Mesenchymal stem cell (in vitro differentiated cells and primary cell): ENCODE results near the gene RIIAD1.
A peak's percentile ranks its signal among the peaks of the same experiment; 100 is the strongest.

Source experiments
- DNase-seq: peaks from one replicate; pipeline ENCODE4 v3.0.0-alpha.2; 2013
- H2AFZ ChIP-seq: one replicate; pipeline ENCODE4 v1.6.1; 2013; ENCODE audit warnings: low read depth, mild to moderate bottlenecking, control low read depth, inconsistent platforms, low read length, moderate library complexity
- H2AK5ac ChIP-seq: 2 replicates; pipeline ENCODE4 v1.6.1; 2013; ENCODE audit warnings: low read length, moderate library complexity, mild to moderate bottlenecking, inconsistent platforms; ENCODE audit not compliant: severe bottlenecking
- H2BK120ac ChIP-seq: one replicate; pipeline ENCODE4 v1.6.1; 2013; ENCODE audit warnings: low read depth, mild to moderate bottlenecking, inconsistent platforms, low read length, moderate library complexity
- H2BK12ac ChIP-seq, 2 experiments: one replicate each; pipeline ENCODE4 v1.6.1; 2013; ENCODE audit warnings: inconsistent platforms in 2 of 2, low read length in 2 of 2, mild to moderate bottlenecking in 2 of 2, moderate library complexity in 2 of 2, control low read depth in 1 of 2
- H2BK15ac ChIP-seq: one replicate; pipeline ENCODE4 v1.6.1; 2013; ENCODE audit warnings: mild to moderate bottlenecking, low read depth, inconsistent platforms; ENCODE audit not compliant: poor library complexity, severe bottlenecking
- H2BK5ac ChIP-seq: 2 replicates; pipeline ENCODE4 v1.6.1; 2013; ENCODE audit warnings: low read depth, mild to moderate bottlenecking, low read length, control low read depth, inconsistent platforms; ENCODE audit not compliant: poor library complexity, severe bottlenecking
- H3K14ac ChIP-seq, 2 experiments: one replicate each; pipeline ENCODE4 v1.6.1; 2013; ENCODE audit warnings: inconsistent platforms in 2 of 2, low read length in 2 of 2, control low read depth in 1 of 2, mild to moderate bottlenecking in 1 of 2, moderate library complexity in 1 of 2
- H3K18ac ChIP-seq, 2 experiments: one replicate each; pipeline ENCODE4 v1.6.1; 2013; ENCODE audit warnings: inconsistent platforms in 2 of 2, low read length in 2 of 2, control low read depth in 1 of 2, low read depth in 1 of 2, mild to moderate bottlenecking in 1 of 2
- H3K23ac ChIP-seq, 2 experiments: one replicate each; pipeline ENCODE4 v1.6.1; 2013; ENCODE audit warnings: inconsistent platforms in 2 of 2, low read length in 2 of 2, mild to moderate bottlenecking in 2 of 2, moderate library complexity in 2 of 2, control low read depth in 1 of 2
- H3K27ac ChIP-seq: 2 replicates; pipeline ENCODE4 v1.5.1; 2013; ENCODE audit warnings: mild to moderate bottlenecking, moderate library complexity, low read length, control low read depth, inconsistent platforms; ENCODE audit not compliant: poor library complexity, severe bottlenecking
- H3K27me3 ChIP-seq, 2 experiments: 2 replicates each; pipeline versions ENCODE4 v1.6.1 to v1.7.0; 2013; ENCODE audit warnings: low read length in 2 of 2, mild to moderate bottlenecking in 2 of 2, moderate library complexity in 2 of 2, control low read depth in 1 of 2, inconsistent platforms in 1 of 2; ENCODE audit not compliant: control insufficient read depth in 1 of 2, insufficient read depth in 1 of 2
- H3K36me3 ChIP-seq, 2 experiments: 2 replicates each; pipeline versions ENCODE4 v1.6.1 to v1.7.0; 2013; ENCODE audit warnings: low read length in 2 of 2, control low read depth in 1 of 2, inconsistent platforms in 1 of 2, low read depth in 1 of 2, mild to moderate bottlenecking in 1 of 2; ENCODE audit not compliant: insufficient read depth in 2 of 2, control insufficient read depth in 1 of 2
- H3K4ac ChIP-seq, 2 experiments: one replicate each; pipeline ENCODE4 v1.6.1; 2013; ENCODE audit warnings: inconsistent platforms in 2 of 2, low read length in 2 of 2, mild to moderate bottlenecking in 2 of 2, moderate library complexity in 2 of 2, control low read depth in 1 of 2, low read depth in 1 of 2
- H3K4me1 ChIP-seq: 2 replicates; pipeline ENCODE4 v1.6.1; 2013; ENCODE audit warnings: low read depth, low read length, control low read depth; ENCODE audit not compliant: control insufficient read depth, insufficient read depth
- H3K4me2 ChIP-seq: 2 replicates; pipeline ENCODE4 v1.6.1; 2013; ENCODE audit warnings: low read length, mild to moderate bottlenecking, inconsistent platforms; ENCODE audit not compliant: poor library complexity, severe bottlenecking
- H3K4me3 ChIP-seq, 2 experiments: 2 replicates each; pipeline versions ENCODE4 v1.5.1 to v1.7.0; 2013; ENCODE audit warnings: low read length in 2 of 2, mild to moderate bottlenecking in 2 of 2, control low read depth in 1 of 2, low read depth in 1 of 2; ENCODE audit not compliant: insufficient read depth in 1 of 2
- H3K79me1 ChIP-seq: replicated peaks from 2 replicates; pipeline ENCODE4 v1.6.1; 2013; ENCODE audit warnings: mild to moderate bottlenecking, control low read depth, low read length, inconsistent platforms; ENCODE audit not compliant: poor library complexity, severe bottlenecking
- H3K9ac ChIP-seq: 2 replicates; pipeline ENCODE4 v1.7.0; 2013; ENCODE audit warnings: mild to moderate bottlenecking, low read length, moderate library complexity
- H3K9me3 ChIP-seq: 2 replicates; pipeline ENCODE4 v1.7.0; 2013; ENCODE audit warnings: mild to moderate bottlenecking, low read length; ENCODE audit not compliant: control insufficient read depth
- H4K8ac ChIP-seq: one replicate; pipeline ENCODE4 v1.6.1; 2013; ENCODE audit warnings: inconsistent platforms, mild to moderate bottlenecking, low read length, moderate library complexity
- H4K91ac ChIP-seq: one replicate; pipeline ENCODE4 v1.6.1; 2013; ENCODE audit warnings: mild to moderate bottlenecking, low read length, inconsistent platforms
- WGBS: methylation state at CpG from one replicate; pipeline ENCODE4 v1.1.7; 2013; ENCODE audit warnings: mixed read lengths; 5-methylcytosine and 5-hydroxymethylcytosine counted together

Gene RIIAD1

DNA sequence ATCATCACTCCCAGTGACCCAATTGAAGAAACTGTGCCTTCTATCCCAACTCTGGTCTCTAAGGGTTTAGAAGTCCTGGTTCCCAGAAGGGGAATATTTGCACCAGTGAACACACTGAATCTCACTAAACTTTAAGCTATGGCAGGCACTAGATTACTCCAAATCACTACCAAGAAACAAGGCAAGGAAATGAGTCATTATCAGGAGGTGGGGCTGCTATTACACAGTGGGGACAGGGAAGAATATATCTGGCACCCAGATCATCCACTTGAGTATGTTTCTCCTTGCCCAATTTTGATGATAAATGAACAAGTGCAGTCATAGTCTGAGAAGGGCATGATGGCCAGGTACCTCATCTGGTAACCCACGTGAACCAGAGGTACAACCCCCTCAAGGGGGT, 35.0 kb downstream of the RIIAD1 start:
- peak; percentile 15 for DNase-seq
- Histone ChIP-seq H3K9ac (no peak overlapping the region), H3K27me3 (no peaks in the 10 kb centered on the region), H3K36me3 (peaks cover 17 to 47% of the 10 kb centered on the region in 2 experiments), H3K4me3 (no peak overlapping the region), H3K4me2 (no peak overlapping the region), H3K14ac (no peak overlapping the region), H4K8ac (no peak overlapping the region), H2BK120ac (no peak overlapping the region), H3K27ac (no peak overlapping the region), H3K23ac (no peak overlapping the region), H4K91ac (no peak overlapping the region), H2BK5ac (no peak overlapping the region), H3K4me1 (no peaks in the 10 kb centered on the region), H2BK12ac (no peak overlapping the region), H3K4ac (no peak overlapping the region), H3K79me1 (no peaks in the 10 kb centered on the region), H3K9me3 (no peaks in the 10 kb centered on the region), H2AFZ (no peak overlapping the region), H2AK5ac (no peak overlapping the region), H2BK15ac (no peak overlapping the region), H3K18ac (no peak overlapping the region)
- 6% methylated on average over 1 of the region's 1 CpG for WGBS

DNA sequence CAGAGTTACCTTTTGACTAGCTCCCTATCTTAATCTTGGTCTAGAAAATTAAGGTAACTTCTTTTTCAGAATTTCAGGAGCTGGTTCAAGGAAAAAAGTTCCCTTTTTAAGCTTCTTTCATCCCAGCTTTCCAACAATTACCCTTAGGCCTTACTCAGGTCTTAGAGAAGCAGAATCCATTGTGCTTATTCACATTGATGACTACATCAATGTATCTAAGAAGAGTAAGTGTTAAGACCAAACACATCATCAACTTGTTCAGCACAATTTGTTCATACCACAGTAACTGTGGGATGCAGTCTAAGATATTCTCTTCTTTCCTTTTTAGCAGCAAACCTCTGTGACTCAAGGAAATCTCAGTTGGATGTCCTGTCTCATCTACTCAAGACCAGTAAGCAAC, 37.9 kb downstream of the RIIAD1 start:
- no peak overlapping the region for H2BK15ac ChIP-seq
- no peak overlapping the region for H3K4me3 ChIP-seq
- peaks cover 23 to 58% of the 10 kb centered on the region in 2 experiments for H3K36me3 ChIP-seq
- no peak overlapping the region for H3K4me2 ChIP-seq
- DNase-seq = no peak
- H2AFZ ChIP-seq = no peak overlapping the region
- H3K27ac ChIP-seq = no peak overlapping the region
- H3K23ac ChIP-seq = no peak overlapping the region
- no peak overlapping the region for H2BK12ac ChIP-seq
- no peak overlapping the region for H3K18ac ChIP-seq
- H3K79me1 ChIP-seq = peaks cover 5% of the 10 kb centered on the region
- H4K8ac ChIP-seq = no peak overlapping the region
- no peak overlapping the region for H3K9ac ChIP-seq
- no peak overlapping the region for H2BK120ac ChIP-seq
- H3K9me3 ChIP-seq = no peaks in the 10 kb centered on the region
- peaks cover 2% of the 10 kb centered on the region for H3K4me1 ChIP-seq
- no peak overlapping the region for H2AK5ac ChIP-seq
- no peak overlapping the region for H3K4ac ChIP-seq
- no peak overlapping the region for H4K91ac ChIP-seq
- H3K27me3 ChIP-seq = no peaks in the 10 kb centered on the region
- H3K14ac ChIP-seq = no peak overlapping the region
- no peak overlapping the region for H2BK5ac ChIP-seq

- Histone ChIP-seq H3K9ac (no peak overlapping the region), H2BK5ac (no peak overlapping the region), H3K36me3 (peaks cover 23 to 54% of the 10 kb centered on the region in 2 experiments), H3K4me1 (peaks cover 2% of the 10 kb centered on the region), H2AFZ (no peak overlapping the region), H3K18ac (no peak overlapping the region), H4K91ac (no peak overlapping the region), H3K27me3 (no peaks in the 10 kb centered on the region), H2AK5ac (no peak overlapping the region), H3K27ac (no peak overlapping the region), H2BK12ac (no peak overlapping the region), H3K14ac (no peak overlapping the region), H3K23ac (no peak overlapping the region), H2BK120ac (no peak overlapping the region), H2BK15ac (no peak overlapping the region), H3K4ac (no peak overlapping the region), H3K4me2 (no peak overlapping the region), H3K79me1 (peaks cover 7% of the 10 kb centered on the region), H4K8ac (no peak overlapping the region), H3K9me3 (no peaks in the 10 kb centered on the region), H3K4me3 (no peak overlapping the region)
- WGBS = 93% methylated on average over 7 of the region's 7 CpGs
- DNase-seq = no peak
Measured at GRCh38 chr1:151760597-151761385, 39.5 kb downstream of the RIIAD1 start.

DNA sequence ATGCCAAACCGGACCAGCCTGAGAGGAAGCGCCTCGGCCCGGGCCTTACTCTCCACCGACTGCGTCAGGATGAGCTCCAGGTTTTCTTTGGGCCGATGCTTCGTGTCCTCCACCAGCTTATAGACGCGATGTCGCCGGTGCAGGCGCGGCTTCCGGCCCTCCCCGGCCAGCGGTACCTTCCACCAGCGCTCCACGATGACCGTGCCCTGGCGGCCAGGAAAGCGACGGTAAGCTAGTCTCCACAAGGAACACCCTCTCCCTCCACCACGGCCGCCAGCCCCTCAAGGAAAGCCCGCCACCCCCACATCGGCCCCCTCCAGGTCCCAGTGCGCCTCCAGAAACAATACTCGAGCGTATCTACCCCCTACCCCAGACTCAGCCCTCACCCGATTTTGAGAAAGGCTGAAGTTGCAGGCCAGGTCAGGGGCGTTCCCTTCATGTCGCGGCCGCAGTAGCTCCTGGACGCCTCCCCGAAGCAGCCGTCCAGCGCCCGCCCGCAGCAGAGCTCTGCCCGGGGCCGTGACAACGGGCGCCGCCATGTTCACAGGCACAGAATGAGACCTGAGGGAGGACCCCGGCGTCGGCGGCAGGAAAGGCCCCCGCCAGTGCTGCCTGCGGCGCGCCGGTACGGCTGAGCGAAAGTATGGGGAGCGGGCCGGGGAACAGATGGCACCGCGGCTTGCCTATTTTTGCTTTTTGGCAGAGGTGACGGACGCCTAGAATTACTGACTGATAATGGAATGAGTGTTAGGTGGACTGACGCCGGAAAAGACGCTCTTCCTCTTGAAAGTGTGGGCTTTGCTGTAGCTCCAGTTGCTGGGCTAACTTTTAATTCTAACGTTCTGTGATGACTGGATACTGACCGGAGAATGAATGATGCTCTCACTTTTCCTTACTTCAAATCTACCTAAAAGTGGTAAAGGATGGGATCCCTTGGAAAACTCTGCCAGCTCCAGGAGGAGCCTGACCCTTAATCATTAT, 41.9 kb downstream of the RIIAD1 start, which contains the start of gene MRPL9:
MRPL9 (minus strand) TSS at position 556 of the 981 bp plus-strand sequence; CDS start at position 539, 17 bp downstream.
- DNase-seq = peak; percentile 81
- Histone ChIP-seq H4K91ac (no peak within 1 kb of the TSS), H3K23ac (no peak within 1 kb of the TSS), H2BK120ac (peak within 1 kb of the TSS; percentile 55), H2BK12ac (no peak within 1 kb of the TSS), H3K79me1 (peaks cover 7% of the 10 kb centered on the region), H3K9me3 (no peaks in the 10 kb centered on the region), H3K14ac (no peak within 1 kb of the TSS), H3K4ac (peak within 1 kb of the TSS; percentile 73 to 99), H3K27ac (peak within 1 kb of the TSS; percentile 78), H2BK5ac (no peak within 1 kb of the TSS), H3K27me3 (no peaks in the 10 kb centered on the region), H4K8ac (peak within 1 kb of the TSS; percentile 97), H3K36me3 (peaks cover 18 to 37% of the 10 kb centered on the region in 2 experiments), H3K4me3 (peak within 1 kb of the TSS; percentile 85 to 94), H3K4me2 (peak within 1 kb of the TSS; percentile 85), H2AK5ac (no peak within 1 kb of the TSS), H3K4me1 (peaks cover 2% of the 10 kb centered on the region), H2AFZ (peak within 1 kb of the TSS; percentile 94), H2BK15ac (no peak within 1 kb of the TSS), H3K18ac (peak within 1 kb of the TSS; percentile 77 to 88), H3K9ac (peak within 1 kb of the TSS; percentile 95)
- WGBS = 1% methylated on average over 67 of the region's 68 CpGs
